Neural cell (in vitro differentiated cells): ENCODE measurements around the gene GAN.

Experiments used
- EP300 ChIP-seq: fragments of 450-650 bp; conservative IDR thresholded peaks from 2 replicates; pipeline ENCODE4 v1.6.1; 2014; ENCODE audit warnings: antibody characterized with exemption, mild to moderate bottlenecking, moderate library complexity; ENCODE audit not compliant: poor library complexity, severe bottlenecking
- EZH2 ChIP-seq: fragments of 200-600, 300-800 bp; shearing (Covaris generic), sonication (generic); IDR thresholded peaks from 2 replicates; pipeline ENCODE4 v1.6.1; 2014; ENCODE audit warnings: antibody characterized with exemption, low read length, borderline replicate concordance, mild to moderate bottlenecking; ENCODE audit not compliant: insufficient read depth, poor library complexity, severe bottlenecking
- POLR2AphosphoS5 ChIP-seq: IDR thresholded peaks from 2 replicates; pipeline ENCODE4 v1.6.1; 2012
- RAD21 ChIP-seq: fragments of 450-650 bp; conservative IDR thresholded peaks from 2 replicates; pipeline ENCODE4 v1.6.1; 2014; ENCODE audit warnings: antibody characterized with exemption, mild to moderate bottlenecking, moderate library complexity
- TF ChIP-seq, protein P1 (sequence below): fragments of 450-650 bp; IDR thresholded peaks from 2 replicates; pipeline ENCODE4 v1.5.1; 2014; ENCODE audit warnings: antibody characterized with exemption, mild to moderate bottlenecking, moderate library complexity; ENCODE audit not compliant: poor library complexity, severe bottlenecking

DNA sequence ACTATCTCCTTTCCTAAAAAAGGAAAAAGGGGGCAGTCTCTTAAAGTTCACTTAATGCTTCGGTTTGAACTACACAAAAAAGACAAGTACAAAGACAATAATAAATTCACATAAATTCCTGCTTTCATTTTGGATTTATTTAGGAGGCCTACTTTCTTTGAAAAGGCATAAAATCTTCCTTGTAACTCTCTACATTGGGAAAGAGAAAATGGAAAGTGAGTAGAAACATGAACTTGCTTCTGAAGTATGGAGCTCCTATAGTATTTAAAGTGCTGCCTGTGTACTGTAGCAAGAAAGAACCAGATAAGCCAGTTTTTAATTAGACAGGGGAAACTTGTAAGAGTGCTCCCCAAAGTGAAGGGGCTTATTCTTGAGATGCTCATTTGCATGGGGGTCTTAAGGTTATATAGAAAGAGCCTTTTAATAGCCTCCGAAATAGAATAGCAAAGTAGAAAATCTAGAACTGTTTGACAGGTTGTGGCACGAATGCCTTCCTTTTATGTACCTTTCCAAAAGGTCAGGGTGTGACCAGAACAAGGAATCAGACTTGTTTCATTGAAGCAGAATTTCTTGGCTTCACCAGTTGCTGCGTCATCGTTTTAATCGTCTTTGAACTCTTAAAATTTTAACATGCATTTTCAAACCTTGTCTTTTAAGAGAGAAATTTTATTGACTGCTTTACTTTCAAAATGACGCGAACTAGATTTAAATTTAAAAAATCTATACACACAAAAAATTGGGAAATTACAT is 12.9 kb downstream of the GAN start:
- TF ChIP-seq, protein P1, sequence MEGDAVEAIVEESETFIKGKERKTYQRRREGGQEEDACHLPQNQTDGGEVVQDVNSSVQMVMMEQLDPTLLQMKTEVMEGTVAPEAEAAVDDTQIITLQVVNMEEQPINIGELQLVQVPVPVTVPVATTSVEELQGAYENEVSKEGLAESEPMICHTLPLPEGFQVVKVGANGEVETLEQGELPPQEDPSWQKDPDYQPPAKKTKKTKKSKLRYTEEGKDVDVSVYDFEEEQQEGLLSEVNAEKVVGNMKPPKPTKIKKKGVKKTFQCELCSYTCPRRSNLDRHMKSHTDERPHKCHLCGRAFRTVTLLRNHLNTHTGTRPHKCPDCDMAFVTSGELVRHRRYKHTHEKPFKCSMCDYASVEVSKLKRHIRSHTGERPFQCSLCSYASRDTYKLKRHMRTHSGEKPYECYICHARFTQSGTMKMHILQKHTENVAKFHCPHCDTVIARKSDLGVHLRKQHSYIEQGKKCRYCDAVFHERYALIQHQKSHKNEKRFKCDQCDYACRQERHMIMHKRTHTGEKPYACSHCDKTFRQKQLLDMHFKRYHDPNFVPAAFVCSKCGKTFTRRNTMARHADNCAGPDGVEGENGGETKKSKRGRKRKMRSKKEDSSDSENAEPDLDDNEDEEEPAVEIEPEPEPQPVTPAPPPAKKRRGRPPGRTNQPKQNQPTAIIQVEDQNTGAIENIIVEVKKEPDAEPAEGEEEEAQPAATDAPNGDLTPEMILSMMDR, result no peak
- no peak for TF ChIP-seq EP300
- TF ChIP-seq EZH2, result no peak
- no peak for TF ChIP-seq POLR2AphosphoS5
- no peak for TF ChIP-seq RAD21
